K562 (cell line): ENCODE results near the gene LDB1. TPM values are rescaled to one million over a fixed set of nuclear protein-coding genes. Genes with fewer than 3 reads are reported as not detected.

Experiments used
- ARID2 ChIP-seq: fragments of 450-650 bp; IDR thresholded peaks from 2 replicates; pipeline ENCODE4 v1.6.1; 2017; ENCODE audit warnings: antibody characterized with exemption, mild to moderate bottlenecking
- BCLAF1 ChIP-seq, 2 experiments: fragments of 450-650 bp in 1 of 2; IDR thresholded peaks; 2 replicates each; pipeline ENCODE4 v1.6.1; 2011 to 2017; ENCODE audit warnings: low read depth in 2 of 2, antibody characterized with exemption in 1 of 2, borderline replicate concordance in 1 of 2, low read length in 1 of 2, mild to moderate bottlenecking in 1 of 2, mixed read lengths in 1 of 2; ENCODE audit not compliant: control insufficient read depth in 1 of 2
- BRF1 ChIP-seq: IDR thresholded peaks from 3 replicates; pipeline ENCODE4 v1.6.1; 2011; ENCODE audit warnings: borderline replicate concordance, mild to moderate bottlenecking; ENCODE audit not compliant: insufficient read length; ENCODE audit errors: extremely low read depth
- DDX20 ChIP-seq: fragments of 450-650 bp; IDR thresholded peaks from 2 replicates; pipeline ENCODE4 v1.6.1; 2016; ENCODE audit warnings: missing genetic modification characterization, low read depth, mild to moderate bottlenecking, missing compliant biosample characterization, moderate library complexity
- ESRRA ChIP-seq: fragments of 450-650 bp; IDR thresholded peaks from 2 replicates; pipeline ENCODE4 v1.6.1; 2014; ENCODE audit warnings: low read depth, mild to moderate bottlenecking, moderate library complexity, borderline replicate concordance
- FOXM1 ChIP-seq, 2 experiments: fragments of 450-650 bp in 1 of 2; sonication (generic) in 1 of 2; formaldehyde crosslinking in 1 of 2; IDR thresholded peaks; 2 replicates each; pipeline versions ENCODE4 v1.6.1 to v1.9.0; 2017 to 2022; ENCODE audit warnings: low read depth in 2 of 2, mild to moderate bottlenecking in 2 of 2, missing genetic modification reagents in 1 of 2, moderate library complexity in 1 of 2
- HNRNPLL ChIP-seq: fragments of 200-400 bp; formaldehyde crosslinking; IDR thresholded peaks from 2 replicates; pipeline ENCODE4 v1.6.1; 2017; ENCODE audit warnings: low read length, low read depth, mild to moderate bottlenecking; ENCODE audit not compliant: poor library complexity, severe bottlenecking
- ID3 ChIP-seq, 2 experiments: fragments of 250-450 bp in 1 of 2; fragments of 450-650 bp in 1 of 2; sonication (Bioruptor Pico) in 1 of 2; IDR thresholded peaks; 2 replicates each; pipeline versions ENCODE4 v1.6.1 to v1.8.0; 2016 to 2021; ENCODE audit warnings: mild to moderate bottlenecking in 2 of 2, moderate library complexity in 2 of 2, missing compliant biosample characterization in 1 of 2, missing genetic modification characterization in 1 of 2
- KDM1A ChIP-seq, 2 experiments: fragments of 450-650 bp; IDR thresholded peaks; 2 replicates each; pipeline ENCODE4 v1.6.1; 2016; ENCODE audit warnings: mild to moderate bottlenecking in 2 of 2
- PHF8 ChIP-seq: fragments of 200-600 bp; sonication (generic); IDR thresholded peaks from 2 replicates; pipeline ENCODE4 v1.6.1; 2012; ENCODE audit warnings: mixed run types, mild to moderate bottlenecking, inconsistent platforms, low read length, moderate library complexity, borderline replicate concordance
- POLR2B ChIP-seq: fragments of 450-650 bp; IDR thresholded peaks from 2 replicates; pipeline ENCODE4 v1.6.1; 2018; ENCODE audit warnings: low read depth; ENCODE audit not compliant: partially characterized antibody
- PRDM10 ChIP-seq: fragments of 450-650 bp; IDR thresholded peaks from 2 replicates; pipeline ENCODE4 v1.6.1; 2018; ENCODE audit not compliant: partially characterized antibody
- SIX5 ChIP-seq, 2 experiments: IDR thresholded peaks; 2 replicates each; pipeline ENCODE4 v1.6.1; 2011; ENCODE audit warnings: low read length in 2 of 2, borderline replicate concordance in 1 of 2, low read depth in 1 of 2, mild to moderate bottlenecking in 1 of 2, moderate library complexity in 1 of 2; ENCODE audit not compliant: insufficient read depth in 1 of 2
- TAF9B ChIP-seq: fragments of 450-650 bp; IDR thresholded peaks from 2 replicates; pipeline ENCODE4 v1.6.1; 2018; ENCODE audit warnings: mild to moderate bottlenecking; ENCODE audit not compliant: partially characterized antibody
- polyA plus RNA-seq, 8 experiments: library from polyadenylated mRNA; depleted of rRNA in 4 of 8; stranded (reverse) in 5 of 8; unstranded in 3 of 8; fragments of >200 nt; fragmentation: Nextera tagmentation in 2 of 8; fragmentation: Illumina TruSeq in 1 of 8; extraction: Ambion mirVana in 2 of 8; extraction: Trizol in 1 of 8; gene quantifications; 2 replicates each; pipeline versions ENCODE4 v1.2.1 to v1.2.3, GENCODE V29; 2011 to 2014; ENCODE audit warnings: inconsistent platforms in 1 of 8, missing spikeins in 1 of 8
- total RNA-seq, 7 experiments: library from RNA; depleted of rRNA in 6 of 7; stranded (reverse); fragments of >200 nt in 6 of 7; fragmentation: Illumina TruSeq in 2 of 7; extraction: Trizol in 2 of 7; gene quantifications; 2 replicates each; pipeline versions ENCODE4 v1.2.1 to v1.2.3, GENCODE V29; 2011 to 2021; ENCODE audit warnings: low replicate concordance in 1 of 7
- TF ChIP-seq, protein P1 (sequence below): fragments of 250-450 bp; sonication (Bioruptor Pico); IDR thresholded peaks from 2 replicates; pipeline ENCODE4 v1.4.0; 2020

LDB1 gene
- total and polyA plus RNA-seq, 9 of the 15 experiments (the other 6 are each of a cell fraction or from before 2014, with no cell fraction given), result 1.9 to 137 (median 105) TPM

- TF ChIP-seq BCLAF1 (IDR thresholded peaks at IDR 0.05; ENCODE audit: borderline replicate concordance in 1 of 2, control insufficient read depth in 1 of 2, low read depth in 2 of 2, low read length in 1 of 2), result peak in 1 of 2 experiments; percentile 35; a peak in 1 of 4 replicates
- TF ChIP-seq BRF1, result no peak
- TF ChIP-seq PHF8, result peak; percentile 84; the same call in 1 of the 2 replicates
- peak; percentile 75 for TF ChIP-seq POLR2B
- peak; percentile 69 for TF ChIP-seq HNRNPLL
- TF ChIP-seq DDX20, result no peak
- TF ChIP-seq KDM1A (IDR thresholded peaks at IDR 0.05), result no peak
- TF ChIP-seq ARID2, result peak; percentile 67; the same call in 1 of the 2 replicates
- peak; percentile 60 for TF ChIP-seq PRDM10
- TF ChIP-seq, protein P1, sequence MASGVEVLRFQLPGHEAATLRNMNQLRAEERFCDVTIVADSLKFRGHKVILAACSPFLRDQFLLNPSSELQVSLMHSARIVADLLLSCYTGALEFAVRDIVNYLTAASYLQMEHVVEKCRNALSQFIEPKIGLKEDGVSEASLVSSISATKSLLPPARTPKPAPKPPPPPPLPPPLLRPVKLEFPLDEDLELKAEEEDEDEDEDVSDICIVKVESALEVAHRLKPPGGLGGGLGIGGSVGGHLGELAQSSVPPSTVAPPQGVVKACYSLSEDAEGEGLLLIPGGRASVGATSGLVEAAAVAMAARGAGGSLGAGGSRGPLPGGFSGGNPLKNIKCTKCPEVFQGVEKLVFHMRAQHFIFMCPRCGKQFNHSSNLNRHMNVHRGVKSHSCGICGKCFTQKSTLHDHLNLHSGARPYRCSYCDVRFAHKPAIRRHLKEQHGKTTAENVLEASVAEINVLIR, result peak; percentile 24; the same call in 1 of the 2 replicates
- peak; percentile 17; the same call in 1 of the 2 replicates for TF ChIP-seq ESRRA
- peak; percentile 75 for TF ChIP-seq TAF9B
- no peak for TF ChIP-seq ID3 (CRISPR knock-in tag; IDR thresholded peaks at IDR 0.05)
- peak; percentile 75 for TF ChIP-seq ID3 (tag; IDR thresholded peaks at IDR 0.05)
- TF ChIP-seq SIX5 (IDR thresholded peaks at IDR 0.05; ENCODE audit: borderline replicate concordance in 1 of 2, insufficient read depth in 1 of 2, low read depth in 1 of 2, low read length in 2 of 2), result peak; percentile 96 to 97
- no peak for TF ChIP-seq FOXM1 (IDR thresholded peaks at IDR 0.05; ENCODE audit: low read depth)
- 0 out of 2 replicates have a peak, but pooled peaks have one; percentile 12 for TF ChIP-seq FOXM1 (CRISPR knock-in tag; IDR thresholded peaks at IDR 0.05; ENCODE audit: low read depth)
Observed at GRCh38 chr10:102132563-102133372, 12.6 kb upstream of the LDB1 start, which contains the start of gene PPRC1 (continued).
